ENCODE measurements around the gene BLOC1S3. TPM values are rescaled to one million over a fixed set of nuclear protein-coding genes. Genes with fewer than 3 reads are reported as not detected.

The BLOC1S3 gene
- total and polyA plus RNA-seq, 2 of the 13 experiments (the other 11 are each of a cell fraction or from before 2014, with no cell fraction given), result 4.3 to 4.8 TPM

DNA sequence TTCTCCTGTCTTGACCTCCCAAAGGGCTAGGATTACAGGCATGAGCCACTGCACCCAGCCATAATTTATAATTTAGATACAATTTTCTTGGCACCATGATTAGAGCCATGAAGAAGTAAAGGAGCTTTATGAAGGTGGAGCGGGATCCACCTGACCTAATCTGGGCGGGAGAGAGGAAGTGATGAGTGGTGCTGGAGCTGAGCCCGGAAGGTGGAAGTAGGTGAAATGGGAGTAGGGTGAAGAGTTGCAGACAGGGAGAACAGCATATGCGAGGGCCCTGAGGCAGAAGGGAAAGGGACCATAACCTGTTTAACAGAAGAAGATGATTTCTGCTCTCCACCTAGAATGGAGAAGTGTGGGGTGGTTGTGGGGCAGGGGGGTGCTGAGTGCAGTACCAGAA, 4.2 kb downstream of the BLOC1S3 start (continued):
- TF ChIP-seq, protein P1, sequence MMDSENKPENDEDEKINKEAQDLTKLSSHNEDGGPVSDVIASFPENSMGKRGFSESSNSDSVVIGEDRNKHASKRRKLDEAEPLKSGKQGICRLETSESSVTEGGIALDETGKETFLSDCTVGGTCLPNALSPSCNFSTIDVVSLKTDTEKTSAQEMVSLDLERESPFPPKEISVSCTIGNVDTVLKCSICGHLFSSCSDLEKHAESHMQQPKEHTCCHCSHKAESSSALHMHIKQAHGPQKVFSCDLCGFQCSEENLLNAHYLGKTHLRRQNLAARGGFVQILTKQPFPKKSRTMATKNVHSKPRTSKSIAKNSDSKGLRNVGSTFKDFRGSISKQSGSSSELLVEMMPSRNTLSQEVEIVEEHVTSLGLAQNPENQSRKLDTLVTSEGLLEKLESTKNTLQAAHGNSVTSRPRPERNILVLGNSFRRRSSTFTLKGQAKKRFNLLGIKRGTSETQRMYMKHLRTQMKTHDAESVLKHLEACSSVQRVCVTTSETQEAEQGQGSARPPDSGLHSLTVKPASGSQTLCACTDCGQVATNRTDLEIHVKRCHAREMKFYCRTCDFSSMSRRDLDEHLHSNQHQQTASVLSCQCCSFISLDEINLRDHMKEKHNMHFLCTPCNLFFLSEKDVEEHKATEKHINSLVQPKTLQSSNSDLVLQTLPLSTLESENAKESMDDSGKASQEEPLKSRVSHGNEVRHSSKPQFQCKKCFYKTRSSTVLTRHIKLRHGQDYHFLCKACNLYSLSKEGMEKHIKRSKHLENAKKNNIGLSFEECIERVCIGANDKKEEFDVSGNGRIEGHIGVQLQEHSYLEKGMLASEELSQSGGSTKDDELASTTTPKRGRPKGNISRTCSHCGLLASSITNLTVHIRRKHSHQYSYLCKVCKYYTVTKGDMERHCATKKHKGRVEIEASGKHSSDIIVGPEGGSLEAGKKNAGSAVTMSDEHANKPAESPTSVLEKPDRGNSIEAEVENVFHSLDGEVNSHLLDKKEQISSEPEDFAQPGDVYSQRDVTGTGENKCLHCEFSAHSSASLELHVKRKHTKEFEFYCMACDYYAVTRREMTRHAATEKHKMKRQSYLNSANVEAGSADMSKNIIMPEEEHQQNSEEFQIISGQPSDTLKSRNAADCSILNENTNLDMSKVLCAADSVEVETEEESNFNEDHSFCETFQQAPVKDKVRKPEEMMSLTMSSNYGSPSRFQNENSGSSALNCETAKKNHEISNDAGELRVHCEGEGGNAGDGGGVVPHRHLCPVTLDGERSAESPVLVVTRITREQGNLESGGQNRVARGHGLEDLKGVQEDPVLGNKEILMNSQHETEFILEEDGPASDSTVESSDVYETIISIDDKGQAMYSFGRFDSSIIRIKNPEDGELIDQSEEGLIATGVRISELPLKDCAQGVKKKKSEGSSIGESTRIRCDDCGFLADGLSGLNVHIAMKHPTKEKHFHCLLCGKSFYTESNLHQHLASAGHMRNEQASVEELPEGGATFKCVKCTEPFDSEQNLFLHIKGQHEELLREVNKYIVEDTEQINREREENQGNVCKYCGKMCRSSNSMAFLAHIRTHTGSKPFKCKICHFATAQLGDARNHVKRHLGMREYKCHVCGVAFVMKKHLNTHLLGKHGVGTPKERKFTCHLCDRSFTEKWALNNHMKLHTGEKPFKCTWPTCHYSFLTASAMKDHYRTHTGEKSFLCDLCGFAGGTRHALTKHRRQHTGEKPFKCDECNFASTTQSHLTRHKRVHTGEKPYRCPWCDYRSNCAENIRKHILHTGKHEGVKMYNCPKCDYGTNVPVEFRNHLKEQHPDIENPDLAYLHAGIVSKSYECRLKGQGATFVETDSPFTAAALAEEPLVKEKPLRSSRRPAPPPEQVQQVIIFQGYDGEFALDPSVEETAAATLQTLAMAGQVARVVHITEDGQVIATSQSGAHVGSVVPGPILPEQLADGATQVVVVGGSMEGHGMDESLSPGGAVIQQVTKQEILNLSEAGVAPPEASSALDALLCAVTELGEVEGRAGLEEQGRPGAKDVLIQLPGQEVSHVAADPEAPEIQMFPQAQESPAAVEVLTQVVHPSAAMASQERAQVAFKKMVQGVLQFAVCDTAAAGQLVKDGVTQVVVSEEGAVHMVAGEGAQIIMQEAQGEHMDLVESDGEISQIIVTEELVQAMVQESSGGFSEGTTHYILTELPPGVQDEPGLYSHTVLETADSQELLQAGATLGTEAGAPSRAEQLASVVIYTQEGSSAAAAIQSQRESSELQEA (CRISPR knock-in tag; IDR thresholded peaks at IDR 0.05; ENCODE audit: not compliant biosample characterization), result no peak

DNA sequence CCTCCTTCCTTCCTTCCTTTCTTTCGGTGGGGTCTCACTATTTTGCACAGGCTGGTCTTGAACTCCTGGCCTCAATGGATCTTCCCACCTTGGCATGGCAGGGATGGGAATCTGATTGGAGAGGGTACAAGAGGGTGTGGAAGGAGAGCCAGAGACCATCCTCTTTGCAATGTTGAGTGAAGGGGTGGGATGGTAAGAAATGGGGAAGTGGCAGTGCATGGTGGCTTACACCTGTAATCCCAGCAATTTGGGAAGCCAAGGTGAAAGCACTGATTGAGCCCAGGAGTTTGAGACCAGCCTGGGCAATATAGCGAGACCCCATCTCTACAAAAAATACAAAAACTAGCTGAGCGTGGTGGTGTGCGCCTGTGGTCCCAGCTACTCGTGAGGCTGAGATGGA, 5.5 kb downstream of the BLOC1S3 start:
- no peak overlapping the region for H2AFZ ChIP-seq (ENCODE audit: low read length)
- ChIA-PET CTCF (ENCODE audit: low intra/inter-chr PET ratio, low total read pairs) (no interaction called here), POLR2A (no interaction called here)
- no TSS peak for BruUV-seq (replicated peaks)
- 0 out of 2 replicates have a peak, but pooled peaks cover 2% of the 10 kb centered on the region for H4K20me1 ChIP-seq (ENCODE audit: insufficient read depth, low read length)
- in situ Hi-C loops (cut with HindIII; ENCODE audit: extremely low pct_ligation_motif_present, low pct_unique_long_range_greater_than_20kb) (no loop called here), intact Hi-C loops (cut with micrococcal nuclease; ENCODE audit: unreplicated experiment) (loop anchor here (10.0 kb wide), 1 partner anchor 61 kb away; the partner anchor contains the start of gene EXOC3L2)
- H3K79me2 ChIP-seq (ENCODE audit: insufficient read depth, low read length), result peaks cover 15% of the 10 kb centered on the region
- no peaks in the 10 kb centered on the region for H3K27me3 ChIP-seq (ENCODE audit: control insufficient read depth in 1 of 2, insufficient read depth in 2 of 2, low read length in 2 of 2)
- H3K36me3 ChIP-seq (replicated peaks in 1 of 2; ENCODE audit: control insufficient read depth in 1 of 2, insufficient read depth in 2 of 2, low read length in 2 of 2), result no peaks in the 10 kb centered on the region
- FAIRE-seq (no peak), ATAC-seq (no peak), DNase-seq (ENCODE audit: low spot score) (no peak)
- H3K4me2 ChIP-seq (ENCODE audit: low read depth, low read length), result no peak overlapping the region
- H3K4me3 ChIP-seq (replicated peaks in 1 of 3; ENCODE audit: insufficient read depth in 1 of 3, low read depth in 2 of 3, low read length in 3 of 3), result no peak overlapping the region
- no peak overlapping the region for H3K27ac ChIP-seq (ENCODE audit: extremely low read length, insufficient read depth, low read length)
- H3K4me1 ChIP-seq (ENCODE audit: insufficient read depth, low read length), result peaks cover 47% of the 10 kb centered on the region
- no peaks in the 10 kb centered on the region for H3K9me3 ChIP-seq (ENCODE audit: low read length)
- 93% methylated on average over 5 of the region's 5 CpGs for whole genome bisulfite sequencing (ENCODE audit: low lambda C conversion rate)
- H3K9ac ChIP-seq (ENCODE audit: insufficient read depth, low read depth, low read length), result no peak overlapping the region
- TF ChIP-seq ZNF263 (CRISPR knock-in tag; IDR thresholded peaks at IDR 0.05), result no peak
- TF ChIP-seq, protein P2, sequence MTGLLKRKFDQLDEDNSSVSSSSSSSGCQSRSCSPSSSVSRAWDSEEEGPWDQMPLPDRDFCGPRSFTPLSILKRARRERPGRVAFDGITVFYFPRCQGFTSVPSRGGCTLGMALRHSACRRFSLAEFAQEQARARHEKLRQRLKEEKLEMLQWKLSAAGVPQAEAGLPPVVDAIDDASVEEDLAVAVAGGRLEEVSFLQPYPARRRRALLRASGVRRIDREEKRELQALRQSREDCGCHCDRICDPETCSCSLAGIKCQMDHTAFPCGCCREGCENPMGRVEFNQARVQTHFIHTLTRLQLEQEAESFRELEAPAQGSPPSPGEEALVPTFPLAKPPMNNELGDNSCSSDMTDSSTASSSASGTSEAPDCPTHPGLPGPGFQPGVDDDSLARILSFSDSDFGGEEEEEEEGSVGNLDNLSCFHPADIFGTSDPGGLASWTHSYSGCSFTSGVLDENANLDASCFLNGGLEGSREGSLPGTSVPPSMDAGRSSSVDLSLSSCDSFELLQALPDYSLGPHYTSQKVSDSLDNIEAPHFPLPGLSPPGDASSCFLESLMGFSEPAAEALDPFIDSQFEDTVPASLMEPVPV (CRISPR knock-in tag; IDR thresholded peaks at IDR 0.05), result no peak
- TF ChIP-seq, protein P3, sequence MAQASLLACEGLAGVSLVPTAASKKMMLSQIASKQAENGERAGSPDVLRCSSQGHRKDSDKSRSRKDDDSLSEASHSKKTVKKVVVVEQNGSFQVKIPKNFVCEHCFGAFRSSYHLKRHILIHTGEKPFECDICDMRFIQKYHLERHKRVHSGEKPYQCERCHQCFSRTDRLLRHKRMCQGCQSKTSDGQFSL (CRISPR knock-in tag; IDR thresholded peaks at IDR 0.05), result no peak
- no peak for TF ChIP-seq YEATS4 (CRISPR knock-in tag; IDR thresholded peaks at IDR 0.05; ENCODE audit: borderline replicate concordance)
- TF ChIP-seq, protein P4, sequence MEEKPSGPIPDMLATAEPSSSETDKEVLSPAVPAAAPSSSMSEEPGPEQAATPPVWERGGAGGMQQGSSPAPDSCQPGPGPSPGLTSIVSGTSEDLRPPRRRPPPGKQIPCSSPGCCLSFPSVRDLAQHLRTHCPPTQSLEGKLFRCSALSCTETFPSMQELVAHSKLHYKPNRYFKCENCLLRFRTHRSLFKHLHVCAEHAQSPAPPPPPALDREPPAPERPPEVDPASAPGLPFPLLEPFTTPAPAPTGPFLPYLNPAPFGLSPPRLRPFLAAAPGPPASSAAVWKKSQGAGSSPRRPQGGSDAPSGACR (CRISPR knock-in tag; IDR thresholded peaks at IDR 0.05), result no peak
- TF ChIP-seq BRD4 (CRISPR knock-in tag; IDR thresholded peaks at IDR 0.05), result no peak
- TF ChIP-seq SP5 (CRISPR knock-in tag; IDR thresholded peaks at IDR 0.05; ENCODE audit: borderline replicate concordance, low read depth), result no peak
- TF ChIP-seq, protein P5, sequence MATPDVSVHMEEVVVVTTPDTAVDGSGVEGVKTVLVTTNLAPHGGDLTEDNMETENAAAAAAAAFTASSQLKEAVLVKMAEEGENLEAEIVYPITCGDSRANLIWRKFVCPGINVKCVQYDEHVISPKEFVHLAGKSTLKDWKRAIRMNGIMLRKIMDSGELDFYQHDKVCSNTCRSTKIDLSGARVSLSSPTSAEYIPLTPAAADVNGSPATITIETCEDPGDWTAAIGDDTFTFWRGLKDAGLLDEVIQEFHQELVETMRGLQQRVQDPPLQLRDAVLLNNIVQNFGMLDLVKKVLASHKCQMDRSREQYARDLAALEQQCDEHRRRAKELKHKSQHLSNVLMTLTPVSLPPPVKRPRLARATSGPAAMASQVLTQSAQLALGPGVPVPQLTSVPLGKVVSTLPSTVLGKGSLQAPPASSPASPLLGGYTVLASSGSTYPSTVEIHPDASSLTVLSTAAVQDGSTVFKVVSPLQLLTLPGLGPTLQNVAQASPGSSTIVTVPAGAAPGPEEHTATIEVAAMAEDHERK (CRISPR knock-in tag; IDR thresholded peaks at IDR 0.05; ENCODE audit: low read depth), result no peak
- no peak for TF ChIP-seq ZNF75D (CRISPR knock-in tag; IDR thresholded peaks at IDR 0.05; ENCODE audit: borderline replicate concordance)

Measured in HepG2 (cell line).